SK-N-SH (cell line): Measurements from ENCODE around the gene OTOA.
"Not testable (repeated sequence)": the region's sequence is repeated elsewhere in the genome, so short reads cannot be mapped to it uniquely, and the experiment has no call there.

Source experiments
- CHD2 ChIP-seq: fragments of 150-350 bp; IDR thresholded peaks from 2 replicates; pipeline ENCODE4 v1.6.1; 2018; ENCODE audit warnings: low read length; ENCODE audit not compliant: partially characterized antibody
- CTCF ChIP-seq: fragments of 200-600 bp; sonication (generic); IDR thresholded peaks from 2 replicates; pipeline ENCODE4 v1.6.1; 2017; ENCODE audit warnings: antibody characterized with exemption, mild to moderate bottlenecking, moderate library complexity
- EZH2phosphoT487 ChIP-seq: fragments of 200-600 bp; sonication (generic); IDR thresholded peaks from 2 replicates; pipeline ENCODE4 v1.6.1; 2017; ENCODE audit warnings: low read depth, mixed run types, mild to moderate bottlenecking, antibody characterized with exemption, moderate library complexity, borderline replicate concordance
- FOXM1 ChIP-seq: IDR thresholded peaks from 2 replicates; pipeline ENCODE4 v1.4.0; 2012; ENCODE audit warnings: low read depth, mild to moderate bottlenecking
- PBX3 ChIP-seq: IDR thresholded peaks from 2 replicates; pipeline ENCODE4; 2012
- POLR2AphosphoS5 ChIP-seq: IDR thresholded peaks from 2 replicates; pipeline ENCODE4 v1.6.1; 2012; ENCODE audit warnings: low read depth, low read length
- RCOR1 ChIP-seq: fragments of 150-350 bp; IDR thresholded peaks from 2 replicates; pipeline ENCODE4 v1.6.1; 2017; ENCODE audit warnings: antibody characterized with exemption, low read length
- RFX5 ChIP-seq: IDR thresholded peaks from 2 replicates; pipeline ENCODE4 v1.6.1; 2012; ENCODE audit warnings: mild to moderate bottlenecking, improper control_type of control experiment, low read length
- TAF1 ChIP-seq: IDR thresholded peaks from 2 replicates; pipeline ENCODE4 v1.6.1; 2012; ENCODE audit warnings: low read depth, mild to moderate bottlenecking, low read length, moderate library complexity, borderline replicate concordance
- TCF12 ChIP-seq: IDR thresholded peaks from 2 replicates; pipeline ENCODE4 v1.4.0; 2012
- TEAD4 ChIP-seq: IDR thresholded peaks from 2 replicates; pipeline ENCODE4 v1.4.0; 2012; ENCODE audit warnings: mild to moderate bottlenecking, borderline replicate concordance; ENCODE audit not compliant: insufficient read depth
- USF2 ChIP-seq: fragments of 150-350 bp; IDR thresholded peaks from 2 replicates; pipeline ENCODE4 v1.6.1; 2017; ENCODE audit warnings: antibody characterized with exemption, low read length, low read depth, borderline replicate concordance
- YY1 ChIP-seq: IDR thresholded peaks from 2 replicates; pipeline ENCODE4 v1.4.0; 2012; ENCODE audit warnings: low read depth, mild to moderate bottlenecking

DNA sequence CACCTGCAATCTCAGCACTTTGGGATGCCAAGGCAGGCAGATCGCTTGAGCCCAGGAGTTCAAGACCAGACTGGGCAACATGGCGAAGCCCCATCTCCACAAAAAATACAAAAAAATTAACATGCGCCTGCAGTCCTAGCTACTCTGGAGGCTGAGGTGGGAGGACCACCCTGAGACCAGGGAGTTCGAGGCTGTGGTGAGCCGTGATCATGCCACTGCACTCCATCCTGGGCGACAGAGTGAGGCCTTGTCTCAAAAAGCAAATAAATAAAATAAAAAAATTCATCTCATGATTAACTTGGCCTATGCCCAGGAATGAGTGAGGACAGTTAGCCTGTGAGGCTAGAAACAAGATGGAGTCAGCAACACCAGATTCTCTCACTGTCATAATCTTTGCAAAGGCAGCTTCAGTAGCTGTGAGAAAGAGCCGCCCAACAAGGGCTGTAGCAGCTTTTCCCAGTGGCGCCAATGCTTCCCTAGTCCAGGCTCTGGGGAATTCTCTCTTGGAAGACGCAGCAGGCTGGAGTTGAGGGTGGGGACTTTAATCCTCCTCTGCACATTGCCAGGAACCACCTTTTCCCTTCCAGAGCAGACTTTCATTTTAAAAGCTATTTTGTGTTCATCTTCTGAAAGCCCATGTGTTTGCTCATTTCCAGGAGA is 108.9 kb downstream of the OTOA start:
- not testable (repeated sequence) for TF ChIP-seq FOXM1, TEAD4, RCOR1, POLR2AphosphoS5, EZH2phosphoT487, TCF12, CHD2, USF2, CTCF, TAF1, YY1, PBX3, RFX5
